ENCODE measurements around the gene PPEF2. TPM values are rescaled to one million over a fixed set of nuclear protein-coding genes. Genes with fewer than 3 reads are reported as not detected.

Gene PPEF2
- total RNA-seq, 1 donor from 2014 or later: not detected

DNA sequence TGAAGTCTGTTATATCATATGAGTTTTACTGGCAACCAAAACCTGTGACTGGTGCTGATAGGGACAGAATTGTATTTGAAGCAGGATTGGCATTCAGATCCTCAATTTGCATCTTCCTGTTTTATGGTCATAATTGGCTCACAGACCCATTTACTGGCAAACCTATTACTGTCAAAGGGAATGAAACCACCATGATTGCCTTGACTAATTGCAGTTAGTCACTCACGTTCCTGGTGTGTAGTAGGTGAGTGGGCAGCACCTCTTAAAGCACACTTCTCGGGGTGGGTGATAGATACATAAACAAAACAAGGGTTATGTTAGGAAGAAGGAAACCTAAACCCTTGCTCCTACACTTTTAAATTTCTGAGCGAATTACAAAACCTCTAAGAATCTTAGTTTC, 81.0 kb downstream of the PPEF2 start:
- H3K27me3 ChIP-seq (ENCODE audit: insufficient read depth, low read length): no peaks in the 10 kb centered on the region
- H3K4me1 Mint-ChIP-seq (ENCODE audit: low read depth, unreplicated experiment): no peaks in the 10 kb centered on the region
- H3K4me3 ChIP-seq (ENCODE audit: insufficient read depth, low read depth, low read length): no peak overlapping the region
- H2AFZ ChIP-seq (ENCODE audit: low read depth, low read length): no peak overlapping the region
- H3K27me3 Mint-ChIP-seq (ENCODE audit: low read depth, unreplicated experiment): no peaks in the 10 kb centered on the region
- no peaks in the 10 kb centered on the region for H3K9me3 Mint-ChIP-seq (ENCODE audit: unreplicated experiment)
- peaks cover 15% of the 10 kb centered on the region for H3K36me3 Mint-ChIP-seq (ENCODE audit: low read depth, unreplicated experiment)
- FAIRE-seq (no peak), DNase-seq (ENCODE audit: low read depth) (no peak)
- H3K4me3 Mint-ChIP-seq (ENCODE audit: unreplicated experiment): no peak overlapping the region
- TF ChIP-seq EZH2 (IDR thresholded peaks at IDR 0.05; ENCODE audit: insufficient read depth, low read length): no peak
- TF ChIP-seq, protein P1, sequence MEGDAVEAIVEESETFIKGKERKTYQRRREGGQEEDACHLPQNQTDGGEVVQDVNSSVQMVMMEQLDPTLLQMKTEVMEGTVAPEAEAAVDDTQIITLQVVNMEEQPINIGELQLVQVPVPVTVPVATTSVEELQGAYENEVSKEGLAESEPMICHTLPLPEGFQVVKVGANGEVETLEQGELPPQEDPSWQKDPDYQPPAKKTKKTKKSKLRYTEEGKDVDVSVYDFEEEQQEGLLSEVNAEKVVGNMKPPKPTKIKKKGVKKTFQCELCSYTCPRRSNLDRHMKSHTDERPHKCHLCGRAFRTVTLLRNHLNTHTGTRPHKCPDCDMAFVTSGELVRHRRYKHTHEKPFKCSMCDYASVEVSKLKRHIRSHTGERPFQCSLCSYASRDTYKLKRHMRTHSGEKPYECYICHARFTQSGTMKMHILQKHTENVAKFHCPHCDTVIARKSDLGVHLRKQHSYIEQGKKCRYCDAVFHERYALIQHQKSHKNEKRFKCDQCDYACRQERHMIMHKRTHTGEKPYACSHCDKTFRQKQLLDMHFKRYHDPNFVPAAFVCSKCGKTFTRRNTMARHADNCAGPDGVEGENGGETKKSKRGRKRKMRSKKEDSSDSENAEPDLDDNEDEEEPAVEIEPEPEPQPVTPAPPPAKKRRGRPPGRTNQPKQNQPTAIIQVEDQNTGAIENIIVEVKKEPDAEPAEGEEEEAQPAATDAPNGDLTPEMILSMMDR (IDR thresholded peaks at IDR 0.05; ENCODE audit: insufficient read depth, low read depth, low read length): no peak
- H3K36me3 ChIP-seq (ENCODE audit: insufficient read depth, low read length): peaks cover 12% of the 10 kb centered on the region
- no peak overlapping the region for H3K4me2 ChIP-seq (ENCODE audit: low read length)
- H3K9ac ChIP-seq (ENCODE audit: low read length): no peak overlapping the region
- no peaks in the 10 kb centered on the region for H3K79me2 ChIP-seq (ENCODE audit: insufficient read depth, low read length)
- no peak overlapping the region for H3K27ac Mint-ChIP-seq (ENCODE audit: unreplicated experiment)
- H3K27ac ChIP-seq (ENCODE audit: low read depth, low read length): no peak overlapping the region
- H3K4me1 ChIP-seq (ENCODE audit: insufficient read depth, low read length): no peaks in the 10 kb centered on the region
- no peaks in the 10 kb centered on the region for H4K20me1 ChIP-seq (ENCODE audit: insufficient read depth, low read length)
- H3K9me3 ChIP-seq (ENCODE audit: insufficient read depth, low read depth, low read length): no peaks in the 10 kb centered on the region

DNA sequence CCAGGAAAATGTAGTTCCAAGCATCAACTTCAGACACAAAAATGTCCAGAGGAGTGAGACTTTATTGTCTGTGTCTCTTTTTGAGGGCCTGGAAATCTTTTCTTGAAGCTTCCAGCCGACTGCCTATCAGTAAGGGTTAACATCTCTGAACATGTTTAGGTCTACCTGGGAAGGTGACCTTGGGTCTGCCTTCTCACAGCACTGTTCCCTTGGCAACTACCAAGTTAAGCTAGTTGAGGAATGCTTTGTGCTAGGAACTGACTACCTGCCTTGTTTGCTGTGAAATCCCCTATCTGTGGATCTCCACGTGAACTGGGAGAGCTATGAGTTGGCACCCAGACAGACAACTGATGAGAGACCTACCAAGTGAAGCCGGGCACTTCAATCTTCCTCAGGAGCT, 81.6 kb downstream of the PPEF2 start:
- FAIRE-seq (no peak), DNase-seq (ENCODE audit: low read depth) (no peak)
- Mint-ChIP-seq H3K4me3 (ENCODE audit: unreplicated experiment) (no peak overlapping the region), H3K36me3 (ENCODE audit: low read depth, unreplicated experiment) (peaks cover 14% of the 10 kb centered on the region), H3K27ac (ENCODE audit: unreplicated experiment) (no peak overlapping the region), H3K4me1 (ENCODE audit: low read depth, unreplicated experiment) (no peaks in the 10 kb centered on the region), H3K9me3 (ENCODE audit: unreplicated experiment) (no peaks in the 10 kb centered on the region), H3K27me3 (ENCODE audit: low read depth, unreplicated experiment) (no peaks in the 10 kb centered on the region)
- Histone ChIP-seq H3K4me1 (ENCODE audit: insufficient read depth, low read length) (no peaks in the 10 kb centered on the region), H4K20me1 (ENCODE audit: insufficient read depth, low read length) (no peaks in the 10 kb centered on the region), H3K36me3 (ENCODE audit: insufficient read depth, low read length) (peaks cover 13% of the 10 kb centered on the region), H3K79me2 (ENCODE audit: insufficient read depth, low read length) (no peaks in the 10 kb centered on the region), H3K27ac (ENCODE audit: low read depth, low read length) (no peak overlapping the region), H3K9ac (ENCODE audit: low read length) (no peak overlapping the region), H3K27me3 (ENCODE audit: insufficient read depth, low read length) (no peaks in the 10 kb centered on the region), H2AFZ (ENCODE audit: low read depth, low read length) (no peak overlapping the region), H3K4me3 (ENCODE audit: insufficient read depth, low read depth, low read length) (no peak overlapping the region), H3K4me2 (ENCODE audit: low read length) (no peak overlapping the region), H3K9me3 (ENCODE audit: insufficient read depth, low read depth, low read length) (no peaks in the 10 kb centered on the region)
- TF ChIP-seq, protein P1 (IDR thresholded peaks at IDR 0.05; ENCODE audit: insufficient read depth, low read depth, low read length): no peak

DNA sequence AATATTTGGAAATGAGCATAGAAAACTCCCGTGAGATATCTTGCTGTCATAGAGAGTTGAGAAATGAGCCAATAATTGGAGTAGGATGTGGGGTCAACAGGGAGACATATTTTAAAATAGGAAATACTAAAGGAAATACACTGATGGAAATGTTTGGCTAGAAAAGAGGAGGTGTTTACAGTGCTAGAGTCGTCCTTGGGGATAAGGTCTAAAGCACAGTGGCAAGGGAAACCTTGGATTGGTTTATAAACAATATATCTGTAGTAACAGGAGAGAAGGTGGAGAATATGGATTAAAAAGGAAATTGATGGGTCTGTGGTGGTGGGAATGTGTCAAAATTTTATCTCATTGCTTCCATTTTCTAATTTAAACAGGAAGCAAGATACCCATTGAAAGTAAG, 82.1 kb downstream of the PPEF2 start:
- Histone ChIP-seq H3K79me2 (ENCODE audit: insufficient read depth, low read length) (no peaks in the 10 kb centered on the region), H3K4me3 (ENCODE audit: insufficient read depth, low read depth, low read length) (no peak overlapping the region), H3K27me3 (ENCODE audit: insufficient read depth, low read length) (no peaks in the 10 kb centered on the region), H3K27ac (ENCODE audit: low read depth, low read length) (no peak overlapping the region), H4K20me1 (ENCODE audit: insufficient read depth, low read length) (no peaks in the 10 kb centered on the region), H2AFZ (ENCODE audit: low read depth, low read length) (no peak overlapping the region), H3K4me1 (ENCODE audit: insufficient read depth, low read length) (no peaks in the 10 kb centered on the region), H3K36me3 (ENCODE audit: insufficient read depth, low read length) (peaks cover 18% of the 10 kb centered on the region), H3K9ac (ENCODE audit: low read length) (no peak overlapping the region), H3K9me3 (ENCODE audit: insufficient read depth, low read depth, low read length) (no peaks in the 10 kb centered on the region), H3K4me2 (ENCODE audit: low read length) (no peak overlapping the region)
- no peak for DNase-seq (ENCODE audit: low read depth)
- no peak overlapping the region for H3K4me3 Mint-ChIP-seq (ENCODE audit: unreplicated experiment)
- no peak overlapping the region for H3K27ac Mint-ChIP-seq (ENCODE audit: unreplicated experiment)
- H3K36me3 Mint-ChIP-seq (ENCODE audit: low read depth, unreplicated experiment): peaks cover 14% of the 10 kb centered on the region
- TF ChIP-seq, protein P1 (IDR thresholded peaks at IDR 0.05; ENCODE audit: insufficient read depth, low read depth, low read length): no peak
- no peak for TF ChIP-seq EZH2 (IDR thresholded peaks at IDR 0.05; ENCODE audit: insufficient read depth, low read length)
- no peaks in the 10 kb centered on the region for H3K9me3 Mint-ChIP-seq (ENCODE audit: unreplicated experiment)
- no peaks in the 10 kb centered on the region for H3K27me3 Mint-ChIP-seq (ENCODE audit: low read depth, unreplicated experiment)
- FAIRE-seq: no peak
- H3K4me1 Mint-ChIP-seq (ENCODE audit: low read depth, unreplicated experiment): no peaks in the 10 kb centered on the region

All from astrocyte (in vitro differentiated cells and primary cell).